Measurements from ENCODE around the gene SERTM1. TPM values are rescaled to one million over a fixed set of nuclear protein-coding genes. Genes with fewer than 3 reads are reported as not detected.

Gene SERTM1
- total and polyA plus RNA-seq, 2 of the 8 experiments (the other 6 are each of a cell fraction or from before 2014, with no cell fraction given) = 0.48 to 1.6 TPM

DNA sequence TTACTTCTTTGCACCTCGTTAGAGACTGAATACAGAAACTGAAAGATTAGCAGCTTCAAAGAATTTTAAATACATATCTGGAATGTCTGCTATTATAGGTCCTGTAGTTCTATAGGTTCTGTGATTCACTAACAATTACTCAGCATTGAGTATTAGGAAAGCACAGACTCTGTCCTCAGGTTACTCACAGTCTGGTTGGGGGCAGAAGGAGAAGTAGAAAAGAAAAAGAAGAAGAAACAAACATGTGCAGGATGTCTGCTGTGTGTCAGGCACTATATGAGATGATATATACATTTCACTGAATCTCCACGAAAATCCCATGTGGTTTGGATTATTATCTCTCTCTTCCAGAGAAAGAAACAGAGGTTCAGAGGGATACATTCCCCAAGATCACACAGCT lies 40.1 kb downstream of the SERTM1 start (continued):
- TF ChIP-seq SIX5 (IDR thresholded peaks at IDR 0.05; ENCODE audit: low read depth, low read length) = no peak
- no peak for TF ChIP-seq HDAC2 (IDR thresholded peaks at IDR 0.05; ENCODE audit: borderline replicate concordance in 1 of 2, low read depth in 2 of 2, low read length in 2 of 2)
